DMS114 treated with DMSO at 0.1 percent for 48 hours (cell line): ENCODE data around the gene CTNNA3.
"Not testable (repeated sequence)": the region's sequence is repeated elsewhere in the genome, so short reads cannot be mapped to it uniquely, and the experiment has no call there.

Source experiments
- DNase-seq: peaks from one replicate; lab custom pipeline; 2025; ENCODE audit not compliant: unreplicated experiment; lab: John Stamatoyannopoulos, UW

CTNNA3 gene

DNA sequence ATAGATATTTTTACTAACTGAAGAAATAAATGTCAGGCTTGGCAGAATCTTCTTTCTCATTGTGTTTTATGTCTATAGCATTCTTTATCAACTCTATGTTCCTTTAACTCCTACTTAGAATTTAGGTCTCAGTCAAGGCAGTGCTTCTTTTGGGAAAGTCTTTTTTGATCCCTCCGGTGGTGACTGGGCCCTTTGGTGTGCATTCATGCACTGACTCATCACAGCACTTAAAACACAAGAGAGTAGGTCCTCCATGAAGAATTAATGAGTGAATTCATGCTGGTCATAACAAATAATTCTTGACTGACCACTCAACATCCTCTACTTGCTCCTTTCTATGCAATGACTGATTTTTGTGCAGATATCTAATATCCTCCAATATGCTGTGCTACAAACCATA is 1229.0 kb downstream of the CTNNA3 start:
- no peak for DNase-seq

DNA sequence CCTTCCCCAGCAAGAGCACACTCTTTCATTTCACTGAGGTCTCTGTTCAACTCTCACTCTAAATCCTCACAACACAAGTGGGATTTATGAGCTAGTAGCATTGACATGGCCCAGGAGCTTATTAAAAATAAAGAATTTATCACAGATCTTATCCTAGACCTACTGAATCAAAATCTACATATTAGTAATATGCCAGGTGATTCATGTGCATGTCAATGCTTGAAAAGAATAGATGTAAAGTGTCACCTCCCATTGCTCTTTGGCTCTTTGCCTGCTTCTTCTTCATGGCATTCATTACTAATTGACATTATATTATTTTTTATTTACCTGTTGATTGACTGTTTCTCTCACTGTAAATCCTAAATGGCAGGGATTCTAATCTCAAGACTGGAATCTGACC is 1229.4 kb downstream of the CTNNA3 start:
- DNase-seq, result no peak

DNA sequence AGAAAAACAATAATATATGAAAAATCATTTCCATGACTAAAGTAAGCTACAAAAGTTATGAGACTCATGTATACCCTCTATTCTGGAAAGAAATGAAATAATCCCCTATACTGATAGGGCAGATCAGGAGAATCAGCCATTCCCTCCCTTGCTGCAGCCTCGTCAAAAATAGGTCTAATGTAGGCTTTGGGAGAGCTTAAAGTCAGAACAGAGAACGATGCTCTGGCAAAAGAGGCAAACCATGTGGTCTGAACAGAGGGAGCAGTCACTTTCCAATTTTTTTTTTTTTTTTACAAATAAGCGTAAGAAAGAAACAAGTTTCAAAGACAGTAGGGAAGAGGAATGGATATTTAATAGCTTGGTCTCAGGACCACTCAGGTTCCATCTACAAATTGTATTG is 1232.4 kb downstream of the CTNNA3 start:
- DNase-seq, result no peak

DNA sequence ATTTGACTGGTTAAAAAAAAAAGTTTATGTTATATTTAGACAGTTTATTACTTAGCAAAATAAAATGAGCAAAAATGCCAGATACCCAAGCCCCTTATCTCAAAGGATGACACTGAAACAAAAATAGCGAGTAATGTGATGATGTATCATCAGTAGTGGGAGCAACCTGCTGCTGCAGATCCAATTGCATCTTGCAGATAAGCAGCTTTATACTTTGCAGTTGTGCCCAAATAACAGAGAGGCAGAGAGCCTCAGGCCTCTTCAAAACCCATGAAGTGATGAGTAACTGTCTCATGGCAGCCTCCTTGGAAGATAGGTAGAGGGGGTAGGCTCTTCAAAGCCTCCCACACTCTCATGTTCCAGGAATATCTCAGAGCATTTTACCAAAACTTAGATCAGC is 1238.4 kb downstream of the CTNNA3 start:
- DNase-seq, result no peak

DNA sequence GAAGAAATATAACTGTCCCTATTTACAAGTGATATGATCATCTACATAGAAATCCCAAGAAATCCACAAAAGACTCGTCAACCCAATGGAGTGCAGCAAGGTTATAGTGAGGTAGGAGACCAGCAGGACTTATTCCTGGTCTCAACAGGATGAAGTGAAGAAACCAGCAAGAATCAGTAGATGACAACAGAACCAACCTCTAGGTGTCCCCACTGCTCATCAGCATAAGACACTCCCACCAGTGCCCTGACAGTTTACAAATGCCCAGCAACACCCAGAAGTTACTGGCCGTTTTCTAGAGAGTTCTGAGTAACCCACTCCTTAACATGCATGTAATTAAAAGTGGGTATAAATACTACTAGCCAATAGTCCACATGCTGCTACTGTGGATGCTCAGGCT is 1240.7 kb downstream of the CTNNA3 start:
- no peak for DNase-seq

DNA sequence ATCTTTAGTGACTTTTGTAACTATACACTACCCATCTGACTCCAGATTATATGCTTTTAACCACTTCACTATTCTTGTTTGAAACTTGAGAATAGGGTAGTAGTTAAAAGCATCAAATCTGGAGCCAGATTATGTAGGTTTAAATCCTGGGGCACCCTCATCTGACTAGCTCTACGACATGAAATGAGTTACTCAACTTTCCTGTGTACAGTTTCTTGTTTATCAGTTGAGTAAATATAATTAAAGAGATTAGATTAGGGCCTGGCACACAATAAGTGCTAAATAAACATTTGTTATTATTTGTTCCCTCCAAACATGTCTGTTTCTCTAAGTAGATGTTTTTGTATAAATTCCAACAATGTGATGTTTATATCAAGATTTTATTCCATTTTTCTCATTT is 1255.4 kb downstream of the CTNNA3 start:
- DNase-seq, result no peak

DNA sequence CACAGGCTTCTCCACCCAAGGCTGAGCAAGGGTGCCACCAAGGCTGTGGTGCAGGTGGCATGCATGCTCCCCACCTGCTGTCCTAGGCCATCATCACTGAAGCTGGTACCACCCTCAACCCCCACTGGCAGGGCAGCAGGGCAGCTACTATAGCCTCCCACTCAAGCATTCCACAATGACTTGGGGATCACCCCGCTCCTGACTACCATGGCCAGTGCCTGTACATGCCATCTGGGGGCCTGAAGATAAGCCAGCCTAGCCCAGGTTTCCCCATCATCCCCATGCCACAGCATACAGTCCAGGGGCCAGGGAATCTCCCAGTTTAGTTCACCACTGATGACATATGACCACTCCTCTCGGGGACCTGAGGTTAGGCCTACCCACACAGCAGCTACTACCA is 1281.1 kb downstream of the CTNNA3 start:
- no peak for DNase-seq

DNA sequence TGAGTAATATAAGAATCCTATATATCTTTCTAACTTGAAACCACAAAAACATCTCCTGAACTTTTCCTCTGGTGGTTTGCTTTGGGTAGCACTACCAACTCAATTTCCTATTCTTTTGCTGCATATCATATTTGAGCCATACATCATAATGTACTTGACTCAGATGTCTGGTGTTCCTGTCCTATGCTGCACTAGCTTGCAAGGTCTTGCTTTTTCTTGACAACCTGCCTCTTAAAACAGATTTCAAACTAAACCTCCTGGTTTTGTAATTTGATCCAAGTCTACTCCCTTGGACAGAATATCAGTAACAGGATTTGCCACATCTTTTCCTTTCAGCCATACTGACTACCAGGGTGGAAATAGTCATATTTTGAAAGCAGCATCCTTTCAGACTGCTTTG is 1290.4 kb downstream of the CTNNA3 start:
- DNase-seq, result no peak

DNA sequence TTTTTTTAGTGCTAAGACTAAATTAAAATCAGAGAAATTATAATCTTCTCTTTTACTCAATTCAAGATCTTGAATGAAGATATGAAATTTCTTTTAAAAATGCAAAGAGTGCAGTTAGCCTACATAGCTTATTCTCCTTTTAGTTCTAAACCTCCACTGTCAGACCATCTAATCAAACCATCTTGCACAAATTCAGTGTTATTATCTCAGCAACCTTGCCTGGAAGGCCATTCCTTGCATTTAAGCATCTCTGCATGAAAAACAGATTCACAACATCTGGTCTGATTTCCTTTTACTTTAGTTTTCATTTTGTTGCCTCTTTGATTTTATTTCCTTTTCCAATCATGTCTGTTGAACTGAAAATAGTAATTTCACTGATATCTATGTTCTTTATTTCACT is 1297.3 kb downstream of the CTNNA3 start:
- no peak for DNase-seq

DNA sequence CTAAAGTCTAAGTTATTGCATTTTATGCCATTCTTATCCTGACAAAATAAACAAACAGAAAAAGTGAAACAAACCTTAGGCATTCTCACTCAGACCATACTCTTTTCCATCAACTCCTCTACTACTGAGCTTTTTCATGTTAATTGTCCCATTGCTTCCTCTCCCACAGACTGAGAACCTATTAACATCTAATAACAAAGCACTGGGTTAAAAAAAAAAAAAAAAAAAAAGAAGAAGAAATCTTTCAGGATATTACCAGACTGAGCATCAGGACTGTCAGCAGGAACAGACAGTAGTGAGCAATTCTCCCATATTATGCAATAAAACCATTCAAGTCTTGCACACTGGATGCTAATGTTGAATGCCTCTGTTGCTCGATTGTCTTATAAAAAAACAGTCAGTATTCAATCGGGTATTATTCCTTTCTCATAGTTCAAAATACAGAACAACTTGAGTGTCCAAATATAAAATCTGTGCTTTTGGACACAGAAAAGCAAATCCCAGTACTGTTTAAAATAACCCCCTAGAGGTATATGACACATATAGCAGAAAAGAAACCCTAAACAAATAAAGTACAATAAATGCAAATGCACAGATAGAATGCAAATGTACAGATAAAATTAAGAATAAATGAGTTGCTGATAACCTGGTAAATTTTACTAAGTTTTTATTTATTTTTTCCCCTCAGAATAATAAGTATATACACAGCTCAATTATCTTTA is 1301.5 kb downstream of the CTNNA3 start:
- DNase-seq, result no peak

DNA sequence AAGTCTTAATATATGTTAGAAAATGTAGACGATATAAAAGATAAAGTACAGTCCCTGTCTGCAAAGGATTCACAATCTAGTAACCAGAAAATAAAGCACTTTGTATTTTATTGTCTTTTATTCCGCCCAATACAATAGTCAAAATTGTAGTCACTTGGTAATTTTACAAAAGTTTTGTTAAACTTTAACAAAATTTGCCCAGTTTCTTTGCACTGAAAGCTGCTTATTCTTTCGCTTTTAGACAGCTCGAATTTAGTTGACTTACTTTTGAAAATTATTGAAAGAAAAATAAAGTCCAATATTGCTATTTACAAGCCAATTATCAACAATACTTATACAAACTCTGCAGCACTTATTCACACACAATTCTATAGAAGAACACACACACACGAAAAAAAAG is 1305.1 kb downstream of the CTNNA3 start:
- no peak for DNase-seq

DNA sequence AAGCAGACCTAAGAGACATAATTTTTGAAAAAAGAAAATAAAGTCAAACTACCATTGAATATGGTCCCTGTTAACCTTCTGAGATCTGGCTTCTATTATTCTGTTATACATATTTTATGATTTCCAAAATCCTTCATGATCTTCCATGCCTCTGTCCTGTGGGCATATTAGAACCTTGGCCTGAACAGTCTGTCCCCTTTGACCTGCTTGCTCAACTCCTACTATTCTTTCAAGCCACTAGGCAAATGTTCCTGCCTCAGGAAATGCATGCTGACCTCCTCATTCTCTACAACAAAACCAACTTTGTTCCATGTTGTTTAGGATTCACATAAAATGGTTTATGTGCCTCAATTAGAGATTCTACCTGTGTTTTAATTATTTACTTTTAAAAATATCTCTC is 1315.0 kb downstream of the CTNNA3 start:
- DNase-seq, result no peak

DNA sequence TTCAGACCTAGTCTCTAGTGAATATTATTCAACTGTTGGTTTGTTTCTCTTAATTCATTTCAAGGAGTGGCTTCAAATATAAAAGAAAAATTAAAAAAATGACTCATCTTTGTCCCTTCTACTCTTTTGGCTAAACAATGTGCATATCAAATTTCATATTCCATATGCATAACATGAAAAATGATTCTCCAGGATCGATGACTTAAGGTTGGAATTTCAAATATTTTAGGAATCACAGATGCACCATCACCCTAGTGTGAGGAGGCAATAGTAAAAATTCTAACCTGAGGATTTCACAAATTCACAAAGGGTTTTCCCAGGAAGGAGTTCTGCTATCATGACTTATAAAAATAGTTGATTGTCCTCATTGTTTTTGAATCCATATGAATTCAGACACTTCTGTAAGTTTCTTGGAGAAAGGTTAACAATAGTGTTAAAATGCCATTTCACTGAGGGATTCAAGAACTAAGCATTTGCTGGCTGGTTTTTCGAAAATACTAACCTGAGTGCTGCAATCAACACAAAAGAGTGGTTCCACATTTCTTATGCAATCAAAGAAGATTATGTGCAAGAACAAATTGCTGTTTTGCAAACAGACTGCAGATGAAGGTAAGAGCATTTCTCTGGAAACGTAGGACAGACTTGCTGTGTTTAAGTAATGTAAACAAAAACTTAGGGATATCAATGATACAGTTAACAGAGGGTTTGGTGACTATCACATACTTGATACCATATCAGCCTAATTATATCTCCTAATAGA is 1317.7 kb downstream of the CTNNA3 start:
- no peak for DNase-seq

DNA sequence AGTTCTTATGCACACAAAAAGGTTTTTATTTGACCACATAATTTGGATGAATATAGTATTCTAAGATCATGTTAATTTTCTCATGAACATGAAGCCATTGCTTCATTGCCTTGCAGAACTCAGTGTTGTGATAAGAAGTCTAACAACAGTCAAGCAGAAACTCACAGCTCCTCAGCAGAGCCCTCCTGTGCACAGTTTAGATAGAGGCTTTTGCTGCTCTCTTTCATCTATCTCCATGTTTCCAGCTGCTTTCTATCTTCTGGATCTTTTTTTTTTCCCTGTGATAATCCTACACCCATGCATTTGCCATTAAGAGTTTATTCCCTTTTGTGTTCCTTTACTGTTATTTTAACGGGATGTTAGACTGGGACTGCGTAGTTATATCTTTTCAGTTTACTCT is 1327.8 kb downstream of the CTNNA3 start:
- no peak for DNase-seq

DNA sequence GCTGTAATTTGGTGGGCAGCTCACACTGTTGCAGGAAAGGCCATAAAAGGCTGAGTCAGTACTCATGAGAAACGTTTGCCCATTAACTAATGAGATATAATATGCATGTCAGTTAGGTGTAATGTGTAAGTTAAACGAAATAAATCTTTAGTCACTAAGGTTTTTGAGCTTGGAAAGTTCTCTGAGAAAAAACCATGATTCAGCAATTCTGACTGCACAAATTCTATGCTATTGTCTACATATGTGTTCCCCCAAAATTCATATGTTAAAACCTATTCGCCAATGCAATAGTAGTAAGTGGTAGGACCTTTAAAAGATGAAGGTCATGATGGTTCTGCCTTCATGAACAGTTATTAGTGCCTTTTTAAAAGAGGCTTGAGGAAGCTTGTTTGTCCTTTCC is 1329.8 kb downstream of the CTNNA3 start:
- DNase-seq, result no peak

DNA sequence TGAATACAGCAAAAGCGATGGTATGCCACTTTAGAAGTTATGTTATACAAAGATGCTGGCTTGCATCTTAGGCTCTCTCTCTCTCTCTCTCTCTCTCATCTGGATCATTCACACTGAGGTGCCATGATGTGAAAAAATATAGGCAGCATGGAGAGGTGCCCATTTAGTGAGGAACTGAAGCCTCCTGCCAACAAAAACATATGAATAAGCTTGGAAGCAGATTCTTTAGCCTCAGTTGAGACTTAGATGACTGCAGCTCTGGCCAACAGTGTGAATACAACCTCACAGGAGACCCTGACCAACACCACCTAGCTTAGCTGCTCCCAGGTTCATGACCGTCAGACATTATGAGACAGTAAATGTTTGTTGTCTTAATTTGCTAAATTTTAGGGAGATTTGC is 1330.3 kb downstream of the CTNNA3 start:
- no peak for DNase-seq

DNA sequence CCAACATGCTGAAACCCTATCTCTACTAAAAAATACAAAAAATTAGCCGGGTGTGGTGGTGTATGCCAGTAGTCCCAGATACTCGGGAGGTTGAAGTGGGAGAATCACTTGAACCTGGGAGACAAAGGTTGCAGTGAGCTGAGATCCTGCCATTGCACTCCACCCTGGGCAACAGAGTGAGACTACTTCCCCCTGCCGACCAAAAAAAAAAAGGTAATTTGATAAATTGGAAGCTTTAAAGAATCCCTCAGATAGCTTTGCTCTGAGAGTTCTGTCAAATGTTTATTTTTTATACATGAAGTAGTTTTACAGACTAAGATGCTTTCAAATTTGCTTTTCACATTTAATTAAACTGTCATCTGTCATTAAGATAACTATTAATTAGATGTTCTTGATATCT is 1333.5 kb downstream of the CTNNA3 start:
- DNase-seq, result no peak

DNA sequence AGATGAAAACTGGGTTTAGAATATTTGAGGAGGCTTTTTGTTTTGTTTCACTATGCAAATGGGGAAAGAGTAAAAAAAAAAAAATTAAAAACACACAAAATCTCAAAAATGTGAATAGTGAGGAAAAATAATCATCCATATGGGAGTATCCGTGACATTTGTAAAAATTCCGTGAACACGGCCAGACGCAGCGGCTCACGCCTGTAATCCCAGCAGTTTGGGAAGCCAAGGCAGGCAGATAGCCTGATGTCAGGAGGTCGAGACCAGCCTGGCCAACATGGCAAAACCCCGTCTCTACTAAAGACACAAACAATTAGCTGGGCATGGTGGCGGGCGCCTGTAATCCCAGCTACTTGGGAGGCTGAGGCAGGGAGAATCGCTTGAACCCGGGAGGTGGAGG is 1342.2 kb downstream of the CTNNA3 start:
- not testable (repeated sequence) for DNase-seq

DNA sequence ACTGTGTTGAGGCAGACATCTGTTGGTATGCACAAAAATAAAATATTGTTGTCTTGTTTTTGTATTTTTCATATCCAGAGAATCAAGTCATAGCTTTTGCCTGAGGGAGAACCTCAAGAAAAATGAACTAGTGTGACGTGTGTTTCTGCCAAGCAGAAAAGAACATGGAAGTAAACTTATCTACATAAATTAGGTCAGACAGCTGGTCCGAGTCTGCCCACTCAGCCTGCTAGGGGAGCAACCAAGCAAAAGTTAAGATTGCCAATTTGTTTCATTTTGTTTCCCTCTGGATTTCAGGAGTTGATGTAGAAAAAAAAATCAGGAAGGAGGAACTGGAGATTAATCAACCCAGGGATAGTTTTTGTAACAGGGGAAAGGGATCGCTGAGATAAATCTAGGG is 1342.6 kb downstream of the CTNNA3 start:
- no peak for DNase-seq

DNA sequence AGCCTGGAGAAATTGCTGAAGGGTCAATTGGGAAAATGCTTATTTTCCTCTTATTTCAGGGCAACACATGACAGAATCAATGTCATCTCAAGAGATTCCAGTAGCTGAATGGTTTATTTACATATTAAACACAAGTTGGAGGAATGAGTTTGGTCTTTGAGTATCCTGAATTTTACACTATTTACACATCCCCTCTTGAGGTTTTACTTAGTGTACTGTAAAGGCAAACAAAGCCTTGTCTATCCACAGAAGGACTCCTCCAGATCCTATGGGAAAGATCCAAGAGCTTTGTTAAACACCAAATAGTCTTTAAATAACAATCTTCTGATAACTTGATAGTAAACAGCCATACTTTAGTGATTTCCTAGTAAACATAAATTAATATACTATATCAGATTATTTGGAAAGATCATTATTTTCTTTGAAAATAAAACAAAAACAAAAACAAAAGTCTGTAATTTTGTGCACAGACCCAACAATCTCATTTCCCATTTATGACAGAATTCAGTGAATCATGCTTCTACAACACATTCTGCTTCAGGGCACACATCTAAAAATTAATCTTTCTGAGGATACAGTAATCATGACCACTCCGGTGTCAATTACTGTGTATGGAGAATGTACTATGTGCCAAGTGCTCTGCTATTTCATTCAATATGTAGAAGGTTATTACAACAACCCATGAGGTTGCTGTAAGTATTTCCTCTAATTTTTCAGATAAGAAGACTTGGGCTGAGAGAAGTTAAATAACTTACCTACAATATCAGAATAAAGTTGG is 1345.2 kb downstream of the CTNNA3 start:
- DNase-seq, result no peak

DNA sequence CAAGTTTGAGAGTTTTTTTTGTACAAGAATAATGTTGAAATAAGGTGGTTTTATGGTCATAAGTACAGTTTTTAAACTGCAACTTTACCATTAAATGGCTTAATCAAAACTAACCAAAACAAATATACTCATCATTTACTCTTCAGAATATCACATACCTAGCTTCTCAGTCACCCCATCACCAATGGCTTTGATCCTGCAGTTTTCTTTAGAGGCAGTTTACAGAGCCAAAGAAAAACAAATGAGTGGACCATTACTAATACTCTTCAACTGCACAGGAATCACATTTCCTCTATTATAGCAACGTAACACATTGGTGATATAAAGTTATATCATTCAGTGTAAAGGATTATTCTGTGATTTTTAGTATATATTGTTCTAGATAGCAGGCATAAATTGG is 1346.3 kb downstream of the CTNNA3 start:
- DNase-seq, result no peak

DNA sequence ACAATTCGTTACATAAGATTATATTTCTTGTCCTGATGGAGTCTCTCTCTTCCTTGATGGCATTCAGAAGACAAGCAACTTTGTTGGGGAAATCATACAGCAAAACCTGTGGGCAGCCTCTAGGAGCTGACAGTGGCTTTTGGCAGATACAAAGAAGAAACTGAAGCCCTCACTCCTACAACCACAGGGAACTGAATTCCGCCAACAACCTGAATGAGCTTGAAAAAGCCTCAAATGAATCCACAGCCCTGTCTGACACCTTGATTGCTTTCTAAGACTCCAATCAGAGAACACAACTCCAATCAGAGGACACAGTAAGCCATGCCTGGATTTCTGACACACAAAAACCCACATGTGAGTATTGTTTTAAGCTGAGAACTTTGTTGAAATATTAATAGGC is 1346.9 kb downstream of the CTNNA3 start:
- no peak for DNase-seq
